ENCODE results near the gene CACNA1I.

The CACNA1I gene

DNA sequence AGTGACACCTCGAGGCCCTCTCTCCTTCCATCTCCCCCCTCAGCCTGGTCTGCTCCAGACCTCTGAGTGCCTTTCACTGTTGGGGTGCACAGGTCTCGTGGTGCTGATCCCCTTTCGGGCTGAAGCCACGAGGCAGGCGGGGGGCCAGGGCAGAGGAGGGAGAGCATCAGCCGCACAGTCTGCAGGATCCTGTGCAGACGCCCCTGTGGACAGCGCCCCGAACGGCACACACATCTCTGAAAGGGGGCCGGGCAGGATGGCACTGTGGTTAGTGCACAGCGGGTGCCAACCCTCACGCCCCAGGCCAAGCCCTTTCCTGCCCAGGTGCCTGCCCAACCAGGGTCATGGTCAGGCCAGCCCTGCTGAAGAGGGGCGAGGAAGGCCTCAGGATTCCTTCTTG, 56.7 kb downstream of the CACNA1I start:
- DNase-seq: no peak

DNA sequence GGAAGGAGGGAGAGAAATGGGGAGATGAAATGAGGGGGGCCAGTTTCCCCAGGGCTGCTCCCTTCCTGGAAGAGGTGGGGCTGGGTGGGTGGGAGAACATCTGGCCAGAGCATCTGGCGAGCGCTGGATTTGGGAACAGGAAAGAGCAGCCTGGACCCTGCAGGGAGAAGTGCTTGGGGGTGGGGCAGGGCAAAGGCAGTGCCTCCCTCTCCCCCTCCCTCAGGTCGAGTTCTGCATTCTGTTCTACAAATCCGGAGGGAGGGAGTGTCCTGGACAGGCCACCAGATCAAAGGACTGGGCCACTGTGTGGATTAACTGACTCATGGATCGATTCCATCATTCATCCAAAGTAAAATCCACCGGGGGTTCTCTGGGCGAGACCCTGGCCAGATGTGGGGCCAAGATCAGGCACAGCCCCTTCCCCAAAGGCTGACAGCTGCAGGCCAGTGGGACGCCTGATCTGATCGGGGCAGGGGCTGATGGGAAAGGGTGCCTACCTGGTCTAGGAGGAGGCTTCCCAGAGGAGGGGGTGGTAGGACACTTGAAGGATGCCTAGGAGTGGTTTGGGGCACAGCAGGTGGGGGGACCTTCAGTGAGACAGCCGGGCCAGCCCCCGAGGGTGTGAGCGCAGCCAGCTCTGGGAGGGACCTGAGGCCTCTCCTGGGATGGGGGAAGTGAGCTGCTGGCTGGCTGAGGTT, 57.5 kb downstream of the CACNA1I start:
- DNase-seq: no peak

DNA sequence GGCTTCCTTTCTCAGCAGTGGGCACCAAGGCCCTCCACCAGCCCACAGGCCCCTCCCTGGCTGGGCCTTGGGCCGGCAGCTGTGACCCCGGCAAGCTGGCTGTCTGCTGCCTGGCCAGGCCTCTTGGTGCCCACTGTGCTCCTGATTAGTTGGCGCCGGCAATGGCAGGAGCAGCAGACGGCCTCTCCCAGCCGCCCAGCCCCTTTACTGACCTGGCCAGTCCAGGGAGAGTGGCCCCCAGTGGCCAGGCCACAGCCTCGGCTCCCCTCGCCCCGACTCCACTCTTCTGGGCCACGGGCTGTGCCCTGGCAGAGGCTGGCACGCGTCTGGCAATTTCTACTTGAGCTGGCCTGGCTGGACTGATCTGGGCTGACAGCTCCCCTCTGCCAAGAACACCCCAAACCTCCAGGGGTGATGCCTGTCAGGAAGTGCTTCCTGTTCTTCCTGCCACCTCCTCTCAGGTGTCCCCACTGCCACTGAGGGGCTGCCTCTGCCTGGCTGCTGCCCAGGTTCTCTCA, 58.1 kb downstream of the CACNA1I start:
- DNase-seq: no peak

DNA sequence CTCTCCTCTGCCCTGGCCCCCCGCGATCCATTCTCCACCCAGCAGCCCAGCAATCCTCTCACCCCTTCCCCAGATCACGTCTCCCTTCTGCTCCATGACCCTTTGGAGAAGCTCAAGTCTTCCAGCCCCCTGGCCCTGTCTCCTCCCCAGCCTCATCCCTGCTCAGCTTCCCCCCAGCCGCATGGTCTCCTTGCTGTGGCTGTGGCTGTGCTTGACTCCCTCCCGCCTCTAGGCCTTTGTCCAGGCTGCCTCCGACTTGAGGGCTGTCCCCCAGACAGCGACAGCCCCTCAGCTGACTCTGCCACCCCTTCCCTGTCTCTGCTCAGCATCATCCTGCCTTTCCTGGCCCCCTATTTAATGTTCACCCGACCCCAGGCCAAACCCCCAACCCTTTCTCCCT, 59.3 kb downstream of the CACNA1I start:
- DNase-seq: no peak

DNA sequence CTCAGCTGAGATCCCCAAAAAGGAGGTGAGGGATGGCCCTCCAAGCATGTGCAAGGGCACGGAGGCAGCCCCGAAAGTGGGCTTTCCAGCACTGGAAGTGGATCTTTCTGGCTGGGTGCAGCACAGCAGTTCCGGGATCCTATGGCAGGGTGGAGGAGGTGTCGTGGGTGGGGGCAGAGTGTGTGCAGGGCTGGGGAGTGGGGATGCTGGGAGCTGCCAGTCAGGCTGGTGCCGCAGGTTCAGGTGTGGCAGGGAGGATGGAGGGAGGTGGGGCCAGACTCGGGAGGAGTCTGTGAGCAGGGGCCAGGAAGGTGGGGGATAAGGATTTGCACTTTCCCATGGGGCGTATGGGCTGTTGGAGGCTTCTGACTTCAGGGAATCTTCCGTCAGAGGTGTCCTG, 60.2 kb downstream of the CACNA1I start:
- DNase-seq: no peak

DNA sequence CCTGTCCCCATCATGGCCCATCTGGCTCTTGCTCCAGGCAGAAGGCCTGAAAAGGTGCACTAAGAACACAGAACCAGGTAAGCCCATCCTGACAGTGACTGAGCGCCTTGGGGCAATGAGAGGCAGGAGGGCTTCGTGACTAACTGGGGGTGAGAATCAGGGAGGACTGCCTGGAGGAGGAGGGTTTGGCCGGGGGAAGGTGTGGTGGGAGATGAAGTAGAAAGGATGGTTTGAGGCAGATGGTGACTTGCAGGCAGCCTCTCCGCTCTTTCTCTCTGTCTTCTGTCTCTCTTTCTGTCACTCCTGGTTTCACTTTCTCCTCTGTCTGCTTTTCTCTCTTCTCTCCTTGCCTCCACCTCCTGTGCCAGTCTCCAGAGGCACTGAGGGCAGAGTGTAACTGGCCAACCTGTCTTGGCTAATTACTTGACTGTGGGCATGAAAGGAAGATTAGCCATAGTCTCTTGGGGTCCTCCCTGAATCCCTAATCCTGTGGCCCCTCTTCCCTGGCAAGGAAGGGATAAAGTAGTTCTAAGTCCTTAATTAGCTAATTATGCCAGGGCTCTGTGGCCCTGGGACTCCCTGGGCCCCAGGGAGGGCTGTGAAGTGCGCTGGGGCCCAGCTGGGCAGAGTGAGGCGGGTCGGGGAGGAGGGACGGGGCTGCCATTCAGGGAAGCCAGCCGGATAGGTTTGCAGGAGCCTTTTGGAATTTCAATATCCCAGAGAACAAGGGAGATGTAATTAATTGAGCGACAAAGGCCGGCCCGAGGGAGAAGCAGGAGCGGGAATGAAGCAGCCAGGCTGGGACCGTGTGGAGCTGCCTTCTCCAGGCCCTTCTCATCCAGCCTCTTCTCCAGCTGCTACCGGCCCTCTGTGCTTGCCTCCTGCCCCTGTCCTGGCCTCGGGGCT, 61.1 kb downstream of the CACNA1I start:
- no peak for DNase-seq

DNA sequence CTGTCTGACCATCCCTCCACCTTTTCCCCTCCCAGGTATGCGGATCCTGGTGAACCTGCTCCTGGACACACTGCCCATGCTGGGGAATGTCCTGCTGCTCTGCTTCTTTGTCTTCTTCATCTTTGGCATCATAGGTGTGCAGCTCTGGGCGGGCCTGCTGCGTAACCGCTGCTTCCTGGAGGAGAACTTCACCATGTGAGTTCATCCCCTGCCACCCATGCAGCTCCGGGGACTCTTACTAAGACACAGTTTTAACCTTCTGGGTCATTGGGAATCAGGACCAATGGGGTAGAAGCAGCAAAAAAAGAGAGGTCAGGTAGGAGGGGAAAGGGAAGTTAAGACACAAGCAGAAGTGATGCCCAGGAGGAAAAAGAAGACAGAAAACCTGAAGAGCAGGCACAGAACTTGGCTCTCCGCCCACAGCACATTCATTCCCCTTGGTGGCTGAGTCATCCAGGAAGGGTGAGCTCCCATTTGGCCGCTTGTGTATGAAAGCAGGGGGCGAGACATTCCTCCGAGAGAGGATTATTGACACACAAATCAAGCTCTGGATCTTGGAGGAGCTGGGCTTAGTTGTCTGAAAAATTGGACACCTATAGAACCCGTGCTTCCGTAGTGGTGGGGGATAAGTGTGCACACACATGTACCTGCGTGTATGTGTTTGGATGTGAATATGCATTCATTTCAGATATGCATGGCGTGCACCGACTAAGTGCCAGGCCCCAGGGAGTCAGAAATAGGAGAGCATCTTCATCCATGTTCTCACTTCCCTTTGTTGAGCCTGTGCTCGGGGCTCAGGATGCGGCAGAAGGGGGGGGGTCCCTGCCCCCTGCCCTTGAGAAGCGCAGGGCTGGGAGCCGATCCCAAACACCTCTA, 64.2 kb downstream of the CACNA1I start:
- DNase-seq: no peak

DNA sequence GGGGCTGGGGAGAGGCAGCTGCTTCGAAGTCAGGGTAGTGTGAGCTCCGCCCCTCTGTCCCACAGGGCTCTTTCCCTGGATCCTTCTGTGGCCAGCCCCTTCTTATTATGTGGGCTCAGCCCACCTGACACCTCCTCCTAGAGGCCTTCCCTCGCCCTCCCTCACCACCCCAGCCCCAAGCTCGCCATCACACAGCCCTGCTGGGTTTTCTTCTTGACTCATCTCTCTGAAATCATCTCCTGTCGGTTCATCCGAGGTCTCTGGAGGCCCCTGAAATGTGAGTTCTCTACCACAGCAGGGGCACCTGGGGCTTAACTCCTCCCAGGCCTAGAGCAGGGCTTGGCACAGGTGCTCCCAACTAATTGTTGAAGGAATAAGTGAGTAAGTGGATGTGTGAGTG, 65.2 kb downstream of the CACNA1I start:
- no peak for DNase-seq

DNA sequence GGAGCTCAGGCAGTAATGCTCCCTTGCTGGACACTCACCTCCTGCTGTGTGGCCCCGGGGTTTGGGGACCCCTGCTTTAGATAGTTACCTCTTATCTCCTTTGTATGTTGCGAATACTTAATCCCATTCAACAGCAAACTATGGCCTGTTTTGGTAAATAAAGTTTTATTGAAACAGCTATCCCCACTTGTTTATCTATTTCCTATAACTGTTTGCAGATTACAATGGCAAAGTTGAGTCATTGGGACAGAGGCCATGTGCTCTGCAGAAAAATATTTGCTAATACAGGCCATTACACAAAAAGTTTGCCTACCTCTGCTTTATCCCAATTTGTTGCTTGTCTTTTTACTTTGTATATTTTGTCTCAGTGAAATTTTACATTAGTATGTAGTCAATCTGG, 68.4 kb downstream of the CACNA1I start:
- DNase-seq: no peak

DNA sequence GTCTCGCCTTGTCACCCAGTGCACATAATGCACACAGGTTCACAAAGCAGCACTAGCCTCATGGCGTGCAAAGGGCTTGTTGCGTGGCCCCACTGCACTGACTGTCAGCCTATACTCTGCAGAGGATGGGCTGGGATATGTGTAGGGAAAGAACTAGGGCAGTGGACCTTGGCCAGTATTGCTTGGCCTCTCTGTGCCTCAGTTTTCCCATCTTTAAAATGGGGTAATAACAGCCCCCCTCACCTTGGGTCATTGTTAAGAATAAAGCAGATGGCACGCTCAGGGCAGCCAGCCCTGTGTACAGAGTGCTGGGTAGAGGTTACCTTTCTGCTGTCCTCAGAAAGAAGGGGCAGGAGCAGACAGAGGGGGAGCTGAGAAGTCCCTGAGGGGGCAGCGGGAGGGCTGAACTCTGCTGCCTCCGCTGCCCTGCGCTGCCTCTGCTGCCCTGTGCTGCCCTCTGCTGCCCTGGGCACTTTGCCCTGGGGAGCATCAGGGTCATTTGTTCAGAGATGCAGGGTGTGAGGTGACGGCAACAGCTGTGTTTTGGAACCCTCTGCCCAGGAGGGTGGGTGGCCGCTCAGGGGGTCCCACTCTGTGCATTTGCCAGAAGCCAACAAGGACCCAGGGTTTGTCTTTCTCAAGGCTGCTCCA, 71.2 kb downstream of the CACNA1I start:
- no peak for DNase-seq

DNA sequence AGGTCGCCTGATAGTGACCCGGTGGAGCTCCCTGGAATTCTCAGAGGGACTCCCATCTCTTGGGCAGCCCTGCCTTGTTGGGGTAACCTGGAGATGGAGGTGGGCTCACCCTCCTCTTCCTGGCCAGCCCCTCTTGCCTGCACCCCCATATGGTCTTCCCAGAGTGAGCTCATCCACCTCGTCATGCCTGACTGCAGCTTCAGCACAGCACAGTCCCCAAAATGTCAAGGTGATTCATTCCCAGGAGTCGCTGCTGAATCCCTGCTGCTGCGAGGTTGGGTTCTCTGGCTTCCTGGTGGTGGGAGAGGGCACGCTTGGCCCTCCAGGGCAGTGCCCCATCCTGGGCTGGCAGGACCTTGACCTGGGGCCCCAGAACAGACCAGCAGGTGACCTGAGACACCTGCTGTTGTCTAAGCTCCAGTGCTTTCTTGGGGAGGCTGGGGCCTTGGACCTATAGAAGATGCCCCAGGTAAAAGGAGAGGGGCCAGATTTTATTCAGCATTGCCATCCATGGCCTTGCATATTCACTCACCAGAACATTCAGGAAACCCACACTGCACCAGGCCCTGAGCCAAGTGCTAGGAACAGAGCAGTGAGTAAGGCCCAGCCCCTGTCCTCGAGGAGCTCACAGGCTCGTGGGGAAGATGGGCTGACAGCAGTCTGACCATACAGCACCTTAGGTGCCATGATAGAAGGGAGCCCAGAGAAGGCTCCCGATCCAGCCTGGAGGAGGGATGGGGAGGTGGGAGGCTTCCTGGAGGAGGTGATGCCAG, 72.9 kb downstream of the CACNA1I start:
- no peak for DNase-seq

DNA sequence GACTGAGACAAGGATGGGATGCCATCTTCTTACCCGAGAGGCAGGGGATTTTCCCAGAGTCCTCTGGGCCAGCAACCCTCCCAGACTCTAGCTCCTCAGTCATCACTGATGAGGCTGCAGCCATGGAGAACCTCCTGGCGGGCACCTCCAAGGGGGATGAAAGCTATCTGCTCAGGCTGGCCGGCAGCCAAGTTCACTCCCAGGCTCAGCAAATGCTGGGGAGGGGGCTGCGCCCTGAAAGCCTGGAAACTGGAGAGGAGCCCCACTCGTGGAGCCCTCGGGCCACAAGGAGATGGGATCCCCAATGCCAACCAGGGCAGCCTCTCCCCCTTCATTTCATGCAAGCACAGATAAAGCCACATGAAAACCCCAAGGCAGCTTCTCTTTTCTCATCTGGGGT, 75.0 kb downstream of the CACNA1I start:
- DNase-seq: no peak

DNA sequence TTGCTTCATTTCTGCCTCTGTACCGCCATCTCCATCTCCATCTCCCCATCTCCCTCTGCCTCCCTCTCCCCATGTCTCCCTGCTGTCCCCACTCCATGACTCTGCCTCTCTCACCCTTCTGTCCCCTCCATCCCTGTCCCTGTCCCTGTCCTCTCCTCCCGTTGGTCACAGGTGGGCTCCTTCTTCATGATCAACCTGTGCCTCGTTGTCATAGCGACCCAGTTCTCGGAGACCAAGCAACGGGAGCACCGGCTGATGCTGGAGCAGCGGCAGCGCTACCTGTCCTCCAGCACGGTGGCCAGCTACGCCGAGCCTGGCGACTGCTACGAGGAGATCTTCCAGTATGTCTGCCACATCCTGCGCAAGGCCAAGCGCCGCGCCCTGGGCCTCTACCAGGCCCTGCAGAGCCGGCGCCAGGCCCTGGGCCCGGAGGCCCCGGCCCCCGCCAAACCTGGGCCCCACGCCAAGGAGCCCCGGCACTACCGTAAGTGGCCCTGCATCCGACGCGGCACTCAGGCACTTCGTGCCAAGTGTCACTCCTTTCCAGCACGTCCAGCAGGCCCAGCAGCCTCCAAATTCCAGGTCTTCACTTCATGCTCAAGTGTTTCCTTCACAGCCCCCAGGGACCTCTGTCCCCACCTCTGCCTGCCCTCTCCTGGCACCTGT, 76.0 kb downstream of the CACNA1I start:
- no peak for DNase-seq

DNA sequence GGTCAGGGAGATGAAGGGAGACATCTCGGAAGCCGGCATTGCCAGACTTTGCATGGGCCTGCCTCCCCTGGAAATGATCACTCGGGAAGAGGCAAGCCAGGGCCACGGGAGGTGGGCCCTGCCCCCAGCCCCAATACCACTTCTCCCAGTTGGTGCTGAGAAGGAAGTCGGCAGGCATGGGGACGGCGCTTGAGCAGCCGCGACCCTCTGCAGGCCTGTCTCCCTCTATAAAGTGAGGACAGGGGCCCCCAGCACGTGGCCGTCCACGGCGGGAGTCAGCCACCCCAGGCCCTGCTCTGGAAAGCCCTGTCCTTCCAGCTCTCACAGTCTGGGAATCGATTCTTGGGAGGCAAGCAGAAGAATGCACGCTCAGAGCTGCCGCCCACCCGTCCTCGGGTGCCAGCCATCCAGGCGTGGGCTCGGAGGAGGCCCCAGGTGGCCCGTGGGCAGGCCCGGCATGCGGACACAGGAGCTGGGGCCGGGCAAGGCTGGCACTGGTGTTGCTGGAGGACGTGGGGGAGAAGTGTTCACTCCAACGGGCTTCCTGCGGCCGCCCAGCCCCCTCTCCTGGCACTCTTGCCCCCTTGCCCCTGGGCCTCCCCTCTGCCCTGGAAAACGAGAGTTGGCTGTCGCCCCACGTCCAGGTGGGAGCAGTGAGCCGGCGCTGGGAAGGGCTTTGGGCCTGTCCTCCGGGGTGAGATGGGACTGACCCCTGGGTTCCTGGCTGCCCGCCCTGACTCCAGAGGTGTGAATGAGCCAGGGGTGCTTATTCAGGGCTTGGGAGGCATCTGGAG, 77.5 kb downstream of the CACNA1I start:
- no peak for DNase-seq

DNA sequence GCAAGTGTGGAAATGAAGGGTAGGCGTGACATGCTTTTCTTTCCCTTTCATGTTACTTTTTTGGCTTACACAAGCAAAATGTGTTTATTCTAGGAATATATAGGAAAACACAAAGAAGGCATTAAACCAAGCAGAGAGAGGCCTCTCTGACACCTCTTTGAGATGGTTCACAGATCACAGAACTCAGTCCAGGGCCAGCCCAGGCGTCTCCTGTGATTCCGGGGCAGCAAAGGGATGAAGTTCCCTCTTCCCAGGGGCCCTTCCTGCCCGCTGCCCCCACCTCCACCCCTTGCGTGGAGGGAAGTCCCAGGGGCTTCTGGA, 78.0 kb downstream of the CACNA1I start:
- no peak for DNase-seq

DNA sequence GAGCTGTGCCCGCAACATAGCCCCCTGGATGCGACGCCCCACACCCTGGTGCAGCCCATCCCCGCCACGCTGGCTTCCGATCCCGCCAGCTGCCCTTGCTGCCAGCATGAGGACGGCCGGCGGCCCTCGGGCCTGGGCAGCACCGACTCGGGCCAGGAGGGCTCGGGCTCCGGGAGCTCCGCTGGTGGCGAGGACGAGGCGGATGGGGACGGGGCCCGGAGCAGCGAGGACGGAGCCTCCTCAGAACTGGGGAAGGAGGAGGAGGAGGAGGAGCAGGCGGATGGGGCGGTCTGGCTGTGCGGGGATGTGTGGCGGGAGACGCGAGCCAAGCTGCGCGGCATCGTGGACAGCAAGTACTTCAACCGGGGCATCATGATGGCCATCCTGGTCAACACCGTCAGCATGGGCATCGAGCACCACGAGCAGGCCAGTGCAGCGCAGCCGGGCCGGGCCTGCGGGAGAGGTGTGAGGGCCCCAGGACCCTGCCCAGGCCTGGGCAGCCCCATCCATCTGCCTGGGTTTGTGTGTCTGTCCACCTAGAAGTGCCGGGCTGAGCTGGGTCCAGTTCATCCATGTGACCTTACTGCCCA, 79.0 kb downstream of the CACNA1I start:
- DNase-seq: no peak

DNA sequence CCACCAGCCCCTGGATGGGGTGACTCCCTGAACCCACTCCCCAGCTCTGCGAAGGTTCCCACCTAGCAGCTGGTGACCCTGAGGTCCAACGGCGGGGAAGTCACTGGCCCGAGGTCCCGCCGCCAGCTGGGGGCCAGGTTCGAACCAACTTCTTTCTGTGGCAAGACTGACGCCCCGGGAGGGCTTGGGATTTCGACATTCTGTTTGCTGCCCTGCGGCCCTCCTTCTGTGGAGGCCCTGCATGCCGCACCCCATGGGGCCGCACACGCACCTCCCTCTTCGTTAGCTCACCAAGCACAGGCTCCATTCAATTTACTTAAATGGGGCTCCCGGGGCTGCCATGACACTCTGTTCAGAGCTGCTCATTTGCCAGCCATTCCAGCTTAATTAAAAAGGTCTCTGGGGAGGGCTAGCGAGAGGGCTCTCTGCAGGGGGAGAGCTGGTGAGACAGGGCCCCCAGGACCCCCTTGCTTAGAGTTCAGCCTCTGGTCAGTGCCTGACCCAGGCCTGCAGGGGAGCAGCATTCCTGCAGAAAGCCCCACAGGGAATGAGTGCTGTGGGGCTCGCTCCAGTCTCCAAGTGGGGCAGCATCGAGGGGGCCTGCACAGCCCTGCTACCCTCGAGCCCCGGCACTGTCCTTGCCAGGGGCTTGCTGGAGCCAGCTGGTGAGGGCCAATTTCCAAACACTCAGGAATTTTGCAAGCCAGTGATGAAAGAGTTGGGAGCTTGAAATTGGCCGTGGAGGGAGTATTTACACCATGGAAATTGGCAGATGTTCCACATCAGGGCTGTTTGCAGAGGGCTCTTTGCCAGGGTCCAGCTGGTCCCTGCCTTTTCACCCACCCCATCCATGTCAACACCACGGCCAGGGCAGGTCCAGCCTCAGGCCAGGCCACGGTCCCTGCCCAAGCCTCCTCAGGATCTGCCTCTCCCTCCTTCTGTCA, 80.8 kb downstream of the CACNA1I start:
- DNase-seq: no peak

DNA sequence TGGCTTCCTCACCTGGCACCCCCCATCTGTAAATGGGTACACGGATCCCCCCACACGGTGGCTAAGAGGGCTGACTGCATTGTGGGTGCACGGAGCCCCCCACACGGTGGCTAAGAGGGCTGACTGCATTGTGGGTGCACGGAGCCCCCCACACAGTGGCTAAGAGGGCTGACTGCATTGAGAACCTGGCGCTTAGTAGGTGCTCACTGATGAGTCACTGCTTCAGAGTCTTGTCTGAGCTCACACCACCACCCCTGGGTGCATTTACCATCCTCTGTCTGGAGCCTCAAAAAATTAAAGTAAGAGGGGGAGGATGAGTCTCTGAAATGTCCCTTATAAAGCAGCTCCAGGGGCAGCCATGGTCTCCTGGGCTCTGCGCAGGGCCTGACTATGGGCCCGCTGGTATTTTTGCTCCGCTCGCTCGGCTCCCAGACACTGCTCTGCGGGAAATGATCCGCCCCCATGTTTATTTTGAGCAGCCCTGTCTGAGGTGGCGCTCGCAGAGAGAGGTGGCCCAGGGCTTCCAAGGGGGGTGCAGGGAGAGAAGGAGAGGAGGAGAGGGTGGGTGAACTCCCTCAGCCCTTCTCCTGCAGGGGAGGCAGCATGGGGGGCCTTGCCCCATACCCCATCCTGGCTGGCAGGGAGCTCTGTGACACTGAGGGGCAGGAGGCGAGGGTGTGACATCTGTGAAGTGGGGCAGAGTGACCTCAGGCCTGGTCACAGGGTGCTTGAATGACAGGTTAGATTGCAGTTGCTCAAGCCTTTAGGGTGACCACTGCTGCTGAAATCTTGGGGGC, 82.6 kb downstream of the CACNA1I start:
- no peak for DNase-seq

All from activated gamma-delta T cell treated with Interleukin-2 at 50 U/mL for 16 hours (primary cell).